Adrenal gland (tissue), 5 donors: ENCODE data around the gene ATP1B2.

Source experiments
- CTCF ChIP-seq, 6 experiments: fragments of 450-650 bp in 4 of 6; fragments of 200-600 bp in 2 of 6; sonication (generic) in 1 of 6; IDR thresholded peaks; 1 replicate in 5 of 6; 2 replicates in 1 of 6; pipeline versions ENCODE4 v1.5.1 to v1.8.0; 2016 to 2021; ENCODE audit warnings: antibody characterized with exemption in 6 of 6, mild to moderate bottlenecking in 2 of 6, moderate library complexity in 1 of 6
- POLR2A ChIP-seq, 2 donors: fragments of 450-650 bp; IDR thresholded peaks; one replicate each; pipeline ENCODE4 v1.6.1; 2017; ENCODE audit warnings: antibody characterized with exemption in 2 of 2, mild to moderate bottlenecking in 2 of 2, moderate library complexity in 1 of 2
- donor health status: DM: no; HTN: no; CAD: no.

GRCh38 chr17:7667656-7668406 lies 17.1 kb downstream of the ATP1B2 start:
- no peak for TF ChIP-seq CTCF (IDR thresholded peaks at IDR 0.05)
- no peak for TF ChIP-seq POLR2A (IDR thresholded peaks at IDR 0.05)
